ENCODE measurements around the gene KIAA1217.

The KIAA1217 gene

DNA sequence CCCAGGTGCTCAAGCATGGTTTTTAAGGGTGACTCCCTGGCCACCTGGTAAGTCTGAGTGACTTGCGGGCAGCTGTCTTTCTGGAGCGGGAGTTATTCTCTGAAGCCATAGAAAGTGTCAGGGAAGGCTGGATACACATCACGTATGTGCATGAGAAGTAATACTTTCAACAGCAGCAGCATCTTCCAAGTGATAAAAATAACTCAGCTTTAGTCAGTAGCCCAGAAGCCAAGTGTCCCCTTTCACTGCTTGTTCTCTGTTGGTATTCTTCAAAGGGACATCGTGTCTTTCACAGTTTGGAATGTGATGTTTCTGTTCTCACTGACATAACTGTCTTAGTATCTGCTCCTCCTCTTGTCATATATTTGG is 97.6 kb downstream of the KIAA1217 start:
- DNase-seq (ENCODE audit: low read depth) = no peak
- no peak overlapping the region for H3K4me3 ChIP-seq (ENCODE audit: control insufficient read depth, low read depth, low read length)
- TF ChIP-seq, protein P1, sequence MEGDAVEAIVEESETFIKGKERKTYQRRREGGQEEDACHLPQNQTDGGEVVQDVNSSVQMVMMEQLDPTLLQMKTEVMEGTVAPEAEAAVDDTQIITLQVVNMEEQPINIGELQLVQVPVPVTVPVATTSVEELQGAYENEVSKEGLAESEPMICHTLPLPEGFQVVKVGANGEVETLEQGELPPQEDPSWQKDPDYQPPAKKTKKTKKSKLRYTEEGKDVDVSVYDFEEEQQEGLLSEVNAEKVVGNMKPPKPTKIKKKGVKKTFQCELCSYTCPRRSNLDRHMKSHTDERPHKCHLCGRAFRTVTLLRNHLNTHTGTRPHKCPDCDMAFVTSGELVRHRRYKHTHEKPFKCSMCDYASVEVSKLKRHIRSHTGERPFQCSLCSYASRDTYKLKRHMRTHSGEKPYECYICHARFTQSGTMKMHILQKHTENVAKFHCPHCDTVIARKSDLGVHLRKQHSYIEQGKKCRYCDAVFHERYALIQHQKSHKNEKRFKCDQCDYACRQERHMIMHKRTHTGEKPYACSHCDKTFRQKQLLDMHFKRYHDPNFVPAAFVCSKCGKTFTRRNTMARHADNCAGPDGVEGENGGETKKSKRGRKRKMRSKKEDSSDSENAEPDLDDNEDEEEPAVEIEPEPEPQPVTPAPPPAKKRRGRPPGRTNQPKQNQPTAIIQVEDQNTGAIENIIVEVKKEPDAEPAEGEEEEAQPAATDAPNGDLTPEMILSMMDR (conservative IDR thresholded peaks at IDR 0.05; ENCODE audit: control insufficient read depth, insufficient read depth, low read depth, low read length) = no peak

DNA sequence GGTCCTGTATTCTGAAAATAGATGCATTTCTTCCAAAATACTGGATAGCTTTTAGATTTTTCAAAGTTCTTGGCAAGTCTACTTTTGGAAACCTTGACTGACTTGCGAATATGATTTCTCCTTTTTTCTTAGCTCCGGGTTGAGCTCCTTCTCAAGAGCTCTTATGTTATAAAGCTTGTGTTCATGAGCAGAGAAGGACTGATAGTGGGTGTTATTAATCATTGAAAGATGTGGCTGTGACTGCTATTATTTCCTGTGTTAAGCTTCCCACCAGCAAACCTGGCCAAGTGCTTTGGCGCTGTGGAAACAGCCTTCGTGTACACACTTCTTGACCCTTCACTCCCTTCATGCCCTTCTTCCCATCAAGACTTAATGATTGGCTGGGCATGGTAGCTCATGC is 98.2 kb downstream of the KIAA1217 start:
- no peak overlapping the region for H3K4me3 ChIP-seq (ENCODE audit: control insufficient read depth, low read depth, low read length)
- TF ChIP-seq, protein P1 (conservative IDR thresholded peaks at IDR 0.05; ENCODE audit: control insufficient read depth, insufficient read depth, low read depth, low read length) = no peak
- no peak for DNase-seq (ENCODE audit: low read depth)

DNA sequence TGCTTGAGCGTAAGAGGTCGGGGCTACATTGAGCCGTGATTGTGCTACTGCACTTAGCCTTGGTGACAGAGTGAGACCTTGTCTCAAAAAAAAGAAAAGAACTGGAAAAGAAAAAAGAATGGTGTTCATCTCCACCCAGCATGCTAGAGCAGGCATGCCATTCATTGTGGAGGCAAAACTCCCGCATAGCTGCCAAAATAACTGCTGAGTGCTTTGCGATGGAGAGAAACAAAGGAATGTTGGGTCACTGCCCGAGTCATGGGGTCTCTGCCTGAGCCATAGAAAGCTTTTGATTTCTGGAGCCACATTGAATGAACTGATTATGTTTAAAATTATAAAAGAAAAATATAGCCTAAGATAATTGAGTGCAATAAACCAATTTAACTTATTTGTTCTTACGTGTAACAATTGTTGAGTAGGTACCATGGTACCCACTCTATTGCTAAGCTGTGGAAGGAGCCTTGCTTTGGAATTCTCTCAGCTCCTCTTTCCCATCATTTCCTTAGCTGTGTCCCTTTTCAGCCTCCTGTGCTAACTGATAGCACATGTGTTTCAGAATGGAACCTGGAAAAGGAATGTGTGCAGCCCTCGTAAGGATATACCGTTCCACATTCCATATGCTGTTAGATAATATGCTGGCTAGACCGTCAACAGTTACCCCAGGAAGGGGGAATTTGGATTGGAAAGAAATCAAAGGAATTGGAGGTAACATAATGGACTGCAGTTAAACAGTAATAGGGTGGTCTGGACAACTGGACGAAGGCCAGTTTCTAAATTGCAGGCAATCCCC is 99.0 kb downstream of the KIAA1217 start:
- H3K4me3 ChIP-seq (ENCODE audit: control insufficient read depth, low read depth, low read length) = no peak overlapping the region
- DNase-seq (ENCODE audit: low read depth) = no peak
- TF ChIP-seq, protein P1 (conservative IDR thresholded peaks at IDR 0.05; ENCODE audit: control insufficient read depth, insufficient read depth, low read depth, low read length) = no peak

DNA sequence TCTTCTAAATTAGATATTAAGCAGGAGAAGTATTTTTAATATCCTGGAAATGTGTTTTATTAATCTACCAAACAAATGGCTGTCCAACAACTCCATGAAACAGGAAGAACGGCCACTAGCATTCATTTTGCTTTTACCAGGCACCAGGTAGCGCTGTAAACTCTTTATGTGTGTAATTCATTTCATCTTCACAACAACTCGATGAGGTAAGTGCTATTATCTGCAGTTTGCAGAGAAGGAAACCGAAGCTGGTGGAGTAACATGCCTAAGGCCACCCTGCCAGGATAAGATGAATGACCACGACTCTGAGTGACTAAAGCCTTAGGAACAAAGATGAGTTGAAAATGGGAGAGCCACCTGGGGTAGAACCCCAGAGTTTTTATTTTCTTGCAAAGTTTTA is 101.2 kb downstream of the KIAA1217 start:
- TF ChIP-seq, protein P1 (conservative IDR thresholded peaks at IDR 0.05; ENCODE audit: control insufficient read depth, insufficient read depth, low read depth, low read length) = no peak
- H3K4me3 ChIP-seq (ENCODE audit: control insufficient read depth, low read depth, low read length) = no peak overlapping the region
- DNase-seq (ENCODE audit: low read depth) = no peak

DNA sequence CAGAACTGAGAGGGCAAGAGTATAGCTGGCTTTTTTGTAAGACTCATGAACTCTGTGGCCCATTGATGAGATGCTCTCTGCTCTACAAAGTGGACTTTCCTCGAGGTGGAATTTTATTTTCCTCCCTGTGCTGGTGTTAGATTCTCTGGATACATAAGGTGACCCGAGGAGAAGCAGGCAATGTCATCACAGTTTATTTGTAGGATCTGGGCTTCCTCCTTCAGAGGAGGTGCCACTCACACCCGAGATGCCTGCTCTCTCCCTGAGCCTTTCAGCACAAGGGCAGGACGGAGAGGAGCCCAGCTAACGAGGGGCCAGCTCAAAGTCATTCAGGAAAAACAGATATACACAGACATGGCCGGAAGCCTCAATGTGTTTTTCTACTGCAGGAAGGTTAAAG is 103.0 kb downstream of the KIAA1217 start:
- TF ChIP-seq, protein P1 (conservative IDR thresholded peaks at IDR 0.05; ENCODE audit: control insufficient read depth, insufficient read depth, low read depth, low read length) = no peak
- DNase-seq (ENCODE audit: low read depth) = no peak
- H3K4me3 ChIP-seq (ENCODE audit: control insufficient read depth, low read depth, low read length) = no peak overlapping the region

DNA sequence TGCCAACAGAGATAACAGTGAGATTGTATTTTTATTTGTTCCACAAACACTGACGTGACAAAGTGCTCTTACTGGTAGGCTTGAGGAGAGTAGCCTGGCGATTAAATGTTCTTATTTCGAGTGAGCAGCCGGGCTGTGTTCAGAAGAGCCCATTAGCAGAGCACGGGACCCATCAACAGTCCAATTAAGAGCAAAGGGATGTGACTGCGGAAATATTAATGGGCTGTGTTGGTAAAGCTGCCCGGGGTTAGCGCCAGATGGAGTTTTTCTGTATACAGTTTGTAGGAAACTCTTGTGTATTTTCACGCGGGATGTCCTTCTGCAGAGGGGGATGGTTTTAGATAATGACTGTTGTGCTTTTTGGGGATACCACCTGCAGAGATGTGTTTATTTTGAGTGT is 104.3 kb downstream of the KIAA1217 start:
- TF ChIP-seq, protein P1 (conservative IDR thresholded peaks at IDR 0.05; ENCODE audit: control insufficient read depth, insufficient read depth, low read depth, low read length) = no peak
- no peak overlapping the region for H3K4me3 ChIP-seq (ENCODE audit: control insufficient read depth, low read depth, low read length)
- no peak for DNase-seq (ENCODE audit: low read depth)
